HepG2 (cell line): Measurements from ENCODE around the gene ZNF503. TPM values are rescaled to one million over a fixed set of nuclear protein-coding genes. Genes with fewer than 3 reads are reported as not detected.

Source experiments
- ARID2 ChIP-seq: sonication (generic); formaldehyde crosslinking; IDR thresholded peaks from 2 replicates; pipeline ENCODE4 v1.8.1; 2022; ENCODE audit warnings: mild to moderate bottlenecking, missing genetic modification reagents, borderline replicate concordance
- BCL6 ChIP-seq: IDR thresholded peaks from 2 replicates; pipeline ENCODE4 v1.6.1; 2016; ENCODE audit warnings: missing genetic modification reagents, missing compliant biosample characterization
- CHD4 ChIP-seq: fragments of 200-600 bp; sonication (generic); IDR thresholded peaks from 2 replicates; pipeline ENCODE4 v1.7.0; 2017; ENCODE audit warnings: mild to moderate bottlenecking, low read length, borderline replicate concordance
- DRAP1 ChIP-seq: IDR thresholded peaks from 2 replicates; pipeline ENCODE4 v1.6.1; 2016; ENCODE audit warnings: missing genetic modification reagents, missing compliant biosample characterization
- EED ChIP-seq: sonication (generic); formaldehyde crosslinking; IDR thresholded peaks from 2 replicates; pipeline ENCODE4 v1.5.0; 2020; ENCODE audit warnings: mild to moderate bottlenecking, missing genetic modification reagents
- ELF1 ChIP-seq: sonication (generic); formaldehyde crosslinking; IDR thresholded peaks from 2 replicates; pipeline ENCODE4 v1.4.0; 2020; ENCODE audit warnings: missing genetic modification reagents
- ETV6 ChIP-seq: sonication (generic); formaldehyde crosslinking; conservative IDR thresholded peaks from 2 replicates; pipeline ENCODE4 v1.4.0; 2020; ENCODE audit warnings: missing genetic modification reagents
- FOXC1 ChIP-seq: sonication (generic); formaldehyde crosslinking; IDR thresholded peaks from 2 replicates; pipeline ENCODE4 v1.8.0; 2022; ENCODE audit warnings: mild to moderate bottlenecking, missing genetic modification reagents, borderline replicate concordance
- GLI4 ChIP-seq: sonication (generic); formaldehyde crosslinking; IDR thresholded peaks from 2 replicates; pipeline ENCODE4 v1.5.1; 2020; ENCODE audit warnings: missing genetic modification reagents, mild to moderate bottlenecking, moderate library complexity, borderline replicate concordance
- IRF9 ChIP-seq: sonication (generic); formaldehyde crosslinking; IDR thresholded peaks from 2 replicates; pipeline ENCODE4 v1.8.0; 2022; ENCODE audit warnings: missing genetic modification reagents, mild to moderate bottlenecking, borderline replicate concordance
- KDM5A ChIP-seq: fragments of 200-600 bp; sonication (generic); IDR thresholded peaks from 2 replicates; pipeline ENCODE4 v1.7.0; 2018; ENCODE audit warnings: antibody characterized with exemption, mild to moderate bottlenecking, low read length, borderline replicate concordance
- MYC ChIP-seq: sonication (generic); formaldehyde crosslinking; IDR thresholded peaks from 2 replicates; pipeline ENCODE4 v1.9.0; 2021; ENCODE audit warnings: missing genetic modification reagents, borderline replicate concordance
- NCOR1 ChIP-seq: fragments of 200-600 bp; sonication (generic); IDR thresholded peaks from 2 replicates; pipeline ENCODE4 v1.7.0; 2017; ENCODE audit warnings: antibody characterized with exemption, low read length, borderline replicate concordance
- NFIC ChIP-seq: IDR thresholded peaks from 2 replicates; pipeline ENCODE4 v1.6.1; 2012; ENCODE audit warnings: mild to moderate bottlenecking, low read length, inconsistent platforms
- REL ChIP-seq: sonication (generic); formaldehyde crosslinking; conservative IDR thresholded peaks from 2 replicates; pipeline ENCODE4 v1.8.0; 2022; ENCODE audit warnings: mild to moderate bottlenecking, missing genetic modification reagents, moderate library complexity
- SNAPC2 ChIP-seq: sonication (generic); formaldehyde crosslinking; IDR thresholded peaks from 2 replicates; pipeline ENCODE4 v1.8.1; 2022; ENCODE audit warnings: mild to moderate bottlenecking, missing genetic modification reagents
- SRY ChIP-seq: sonication (generic); formaldehyde crosslinking; IDR thresholded peaks from 2 replicates; pipeline ENCODE4 v1.8.0; 2022; ENCODE audit warnings: mild to moderate bottlenecking, missing genetic modification reagents
- TIGD3 ChIP-seq: sonication (generic); formaldehyde crosslinking; IDR thresholded peaks from 2 replicates; pipeline ENCODE4 v1.5.1; 2020; ENCODE audit warnings: mild to moderate bottlenecking, missing genetic modification reagents, borderline replicate concordance
- ZNF260 ChIP-seq: sonication (generic); formaldehyde crosslinking; IDR thresholded peaks from 2 replicates; pipeline ENCODE4 v1.4.0; 2020; ENCODE audit warnings: missing genetic modification reagents, low read depth, mild to moderate bottlenecking, borderline replicate concordance
- ZNF337 ChIP-seq: sonication (generic); formaldehyde crosslinking; IDR thresholded peaks from 2 replicates; pipeline ENCODE4 v1.5.1; 2020; ENCODE audit warnings: missing genetic modification reagents, low read depth, mild to moderate bottlenecking, borderline replicate concordance
- ZNF687 ChIP-seq: sonication (generic); formaldehyde crosslinking; IDR thresholded peaks from 2 replicates; pipeline ENCODE4 v1.5.1; 2020; ENCODE audit warnings: mild to moderate bottlenecking, missing genetic modification reagents, moderate library complexity
- ZNF781 ChIP-seq: sonication (generic); formaldehyde crosslinking; IDR thresholded peaks from 2 replicates; pipeline ENCODE4 v1.5.1; 2020; ENCODE audit warnings: borderline replicate concordance, mild to moderate bottlenecking, missing genetic modification reagents; ENCODE audit errors: not compliant biosample characterization
- polyA plus RNA-seq, 8 experiments: library from polyadenylated mRNA; depleted of rRNA in 3 of 8; stranded (reverse) in 7 of 8; unstranded in 1 of 8; fragments of >200 nt; fragmentation: Illumina TruSeq in 4 of 8; extraction: Trizol in 4 of 8; gene quantifications; 2 replicates each; pipeline versions ENCODE4 v1.2.1 to v1.2.3, GENCODE V29; 2011 to 2016; ENCODE audit warnings: low read depth in 4 of 8, missing spikeins in 1 of 8, mixed read lengths in 1 of 8; ENCODE audit not compliant: insufficient read depth in 1 of 8
- total RNA-seq, 5 experiments: library from RNA; depleted of rRNA; stranded (reverse); fragments of >200 nt; fragmentation: Illumina TruSeq; extraction: Trizol; gene quantifications; 2 replicates each; pipeline ENCODE4 v1.2.3, GENCODE V29; 2016; ENCODE audit warnings: low read depth in 1 of 5

ZNF503 gene
- total and polyA plus RNA-seq, 2 of the 13 experiments (the other 11 are each of a cell fraction or from before 2014, with no cell fraction given), result 2.7 to 8.3 TPM

- TF ChIP-seq REL (CRISPR knock-in tag) (no peak; the same call in 1 of the 2 replicates), TIGD3 (CRISPR knock-in tag) (0 out of 2 replicates have a peak, but pooled peaks have one; percentile 53), SNAPC2 (CRISPR knock-in tag) (0 out of 2 replicates have a peak, but pooled peaks have one; percentile 75), ZNF687 (CRISPR knock-in tag) (peak; percentile 35; the same call in 1 of the 2 replicates), DRAP1 (CRISPR knock-in tag) (no peak; the same call in 1 of the 2 replicates), EED (CRISPR knock-in tag) (0 out of 2 replicates have a peak, but pooled peaks have one; percentile 45), GLI4 (no peak), ELF1 (CRISPR knock-in tag) (no peak), KDM5A (peak; percentile 80; the same call in 1 of the 2 replicates), FOXC1 (CRISPR knock-in tag) (0 out of 2 replicates have a peak, but pooled peaks have one; percentile 36), CHD4 (peak; percentile 72; the same call in 1 of the 2 replicates), BCL6 (CRISPR knock-in tag) (peak; percentile 60; the same call in 1 of the 2 replicates), ZNF337 (no peak), ARID2 (CRISPR knock-in tag) (0 out of 2 replicates have a peak, but pooled peaks have one; percentile 61), MYC (CRISPR knock-in tag) (no peak), ZNF781 (CRISPR knock-in tag) (peak; percentile 5), NCOR1 (peak; percentile 66; the same call in 1 of the 2 replicates), SRY (CRISPR knock-in tag) (no peak), ZNF260 (CRISPR knock-in tag) (no peak), NFIC (0 out of 2 replicates have a peak, but pooled peaks have one; percentile 13), ETV6 (0 out of 2 replicates have a peak, but pooled peaks have one; percentile 50), IRF9 (CRISPR knock-in tag) (no peak)
Observed at GRCh38 chr10:75402486-75403143, 1.1 kb upstream of the ZNF503 start (continued).
